Brain microvascular endothelial cell (primary cell): ENCODE data around the gene CXCR6.

ENCODE experiments used
- DNase-seq: peaks from one replicate; pipeline ENCODE4 v3.0.0-alpha.2; 2020
- H3K27ac ChIP-seq: fragments of 250-450 bp; sonication (Bioruptor Pico); 2 replicates; pipeline ENCODE4 v1.5.1; 2020; ENCODE audit warnings: mild to moderate bottlenecking, moderate library complexity
- H3K27me3 ChIP-seq: fragments of 250-450 bp; sonication (Bioruptor Pico); replicated peaks from 2 replicates; pipeline ENCODE4 v1.5.1; 2020; ENCODE audit warnings: mild to moderate bottlenecking
- H3K36me3 ChIP-seq: fragments of 250-450 bp; sonication (Bioruptor Pico); replicated peaks from 2 replicates; pipeline ENCODE4 v1.5.1; 2020; ENCODE audit warnings: mild to moderate bottlenecking
- H3K4me3 ChIP-seq: 2 replicates; pipeline ENCODE4 v1.5.1; 2011; ENCODE audit warnings: low read depth, mild to moderate bottlenecking, control low read depth, low read length, moderate library complexity
- CTCF ChIP-seq: IDR thresholded peaks from 2 replicates; pipeline ENCODE4 v1.5.1; 2011; ENCODE audit warnings: low read depth, mild to moderate bottlenecking, moderate library complexity, low read length, control low read depth, inconsistent platforms; ENCODE audit errors: missing control alignments
- in situ Hi-C: cut with HindIII; loops from 2 replicates; pipeline ENCODE4 v1.10.0; 2017; ENCODE audit warnings: low sequenced_read_pairs, low pct_ligation_motif_present

The CXCR6 gene

GRCh38 chr3:45972534-45973402, 29.5 kb downstream of the CXCR6 start:
- H3K36me3 ChIP-seq = peaks cover 19% of the 10 kb centered on the region

GRCh38 chr3:45974686-45975085, 31.4 kb downstream of the CXCR6 start:
- no peak overlapping the region for H3K4me3 ChIP-seq
- no peak overlapping the region for H3K27ac ChIP-seq
- no peak for TF ChIP-seq CTCF
- in situ Hi-C loops = no loop called here
- no peak for DNase-seq
- peaks cover 22% of the 10 kb centered on the region for H3K36me3 ChIP-seq
- no peaks in the 10 kb centered on the region for H3K27me3 ChIP-seq

More at GRCh38 chr3:45972534-45973402, 29.5 kb downstream of the CXCR6 start:
- in situ Hi-C loops = no loop called here
- TF ChIP-seq CTCF = no peak
- Histone ChIP-seq H3K27me3 (no peaks in the 10 kb centered on the region), H3K27ac (peak overlapping the region; percentile 21), H3K4me3 (no peak overlapping the region)
- peak; percentile 81 for DNase-seq

- H3K36me3 ChIP-seq = peaks cover 22% of the 10 kb centered on the region
- DNase-seq = no peak
- no peaks in the 10 kb centered on the region for H3K27me3 ChIP-seq
- no peak for TF ChIP-seq CTCF
- H3K27ac ChIP-seq = no peak overlapping the region
- in situ Hi-C loops = no loop called here
- no peak overlapping the region for H3K4me3 ChIP-seq
Observed at GRCh38 chr3:45975686-45976085, 32.4 kb downstream of the CXCR6 start.

- H3K4me3 ChIP-seq = no peak overlapping the region
- H3K27me3 ChIP-seq = no peaks in the 10 kb centered on the region
- peaks cover 22% of the 10 kb centered on the region for H3K36me3 ChIP-seq
- no peak for DNase-seq
- no peak for TF ChIP-seq CTCF
- in situ Hi-C loops = no loop called here
- no peak overlapping the region for H3K27ac ChIP-seq
Observed at GRCh38 chr3:45976191-45977091, 33.2 kb downstream of the CXCR6 start.

- in situ Hi-C loops = no loop called here
- no peak for DNase-seq
- peaks cover 26% of the 10 kb centered on the region for H3K36me3 ChIP-seq
- no peak overlapping the region for H3K27ac ChIP-seq
- no peak overlapping the region for H3K4me3 ChIP-seq
- TF ChIP-seq CTCF = no peak
- H3K27me3 ChIP-seq = no peaks in the 10 kb centered on the region
Observed at GRCh38 chr3:45978006-45978761, 34.9 kb downstream of the CXCR6 start.
